ENCODE measurements around the gene KATNB1. TPM values are rescaled to one million over a fixed set of nuclear protein-coding genes. Genes with fewer than 3 reads are reported as not detected.

KATNB1 gene
- total RNA-seq = 23.1 and 25.2 TPM in 2 replicates

- no peak for DNase-seq (ENCODE audit: extremely low read depth, low read depth, low spot score)
Measured at GRCh38 chr16:57735755-57736418, at the start of gene KATNB1. KATNB1 (plus strand) TSS chr16:57735770; CDS start chr16:57737244, 1,474 bp downstream.

- no peak for DNase-seq (ENCODE audit: extremely low read depth, low read depth, low spot score)
Measured at GRCh38 chr16:57686577-57686976, 49.0 kb upstream of the KATNB1 start.

- DNase-seq (ENCODE audit: extremely low read depth, low read depth, low spot score) = no peak
Measured at GRCh38 chr16:57687363-57687929, 48.1 kb upstream of the KATNB1 start.

GRCh38 chr16:57688487-57688986 is 47.0 kb upstream of the KATNB1 start:
- no peak for DNase-seq (ENCODE audit: extremely low read depth, low read depth, low spot score)

GRCh38 chr16:57688987-57689761 is 46.4 kb upstream of the KATNB1 start:
- no peak for DNase-seq (ENCODE audit: extremely low read depth, low read depth, low spot score)

- no peak for DNase-seq (ENCODE audit: extremely low read depth, low read depth, low spot score)
Measured at GRCh38 chr16:57689762-57690558, 45.6 kb upstream of the KATNB1 start.

GRCh38 chr16:57690782-57691471 is 44.6 kb upstream of the KATNB1 start:
- no peak for DNase-seq (ENCODE audit: extremely low read depth, low read depth, low spot score)

- no peak for DNase-seq (ENCODE audit: extremely low read depth, low read depth, low spot score)
Measured at GRCh38 chr16:57692636-57693035, 42.9 kb upstream of the KATNB1 start.

- DNase-seq (ENCODE audit: extremely low read depth, low read depth, low spot score) = no peak
Measured at GRCh38 chr16:57693550-57693949, 42.0 kb upstream of the KATNB1 start.

- DNase-seq (ENCODE audit: extremely low read depth, low read depth, low spot score) = no peak
Measured at GRCh38 chr16:57694231-57694724, 41.3 kb upstream of the KATNB1 start.

GRCh38 chr16:57694725-57695679 is 40.6 kb upstream of the KATNB1 start, which contains the start of gene DRC7:
DRC7 (plus strand) TSS chr16:57694806; CDS start chr16:57697950, 3,144 bp downstream.
- DNase-seq (ENCODE audit: extremely low read depth, low read depth, low spot score) = peak; percentile 34

- DNase-seq (ENCODE audit: extremely low read depth, low read depth, low spot score) = no peak
Measured at GRCh38 chr16:57695680-57696069, 39.9 kb upstream of the KATNB1 start.

- DNase-seq (ENCODE audit: extremely low read depth, low read depth, low spot score) = no peak
Measured at GRCh38 chr16:57696240-57696639, 39.3 kb upstream of the KATNB1 start.

GRCh38 chr16:57697896-57698537 is 37.6 kb upstream of the KATNB1 start:
- DNase-seq (ENCODE audit: extremely low read depth, low read depth, low spot score) = no peak

- no peak for DNase-seq (ENCODE audit: extremely low read depth, low read depth, low spot score)
Measured at GRCh38 chr16:57698812-57699405, 36.7 kb upstream of the KATNB1 start.

- DNase-seq (ENCODE audit: extremely low read depth, low read depth, low spot score) = no peak
Measured at GRCh38 chr16:57699481-57699880, 36.1 kb upstream of the KATNB1 start.

GRCh38 chr16:57699899-57700298 is 35.7 kb upstream of the KATNB1 start:
- DNase-seq (ENCODE audit: extremely low read depth, low read depth, low spot score) = no peak
